ENCODE data around the gene FAM3D. TPM values are rescaled to one million over a fixed set of nuclear protein-coding genes. Genes with fewer than 3 reads are reported as not detected.
"Not testable (repeated sequence)": the region's sequence is repeated elsewhere in the genome, so short reads cannot be mapped to it uniquely, and the experiment has no call there.

The FAM3D gene
- total RNA-seq, 1 experiment from 2014 or later: not detected

DNA sequence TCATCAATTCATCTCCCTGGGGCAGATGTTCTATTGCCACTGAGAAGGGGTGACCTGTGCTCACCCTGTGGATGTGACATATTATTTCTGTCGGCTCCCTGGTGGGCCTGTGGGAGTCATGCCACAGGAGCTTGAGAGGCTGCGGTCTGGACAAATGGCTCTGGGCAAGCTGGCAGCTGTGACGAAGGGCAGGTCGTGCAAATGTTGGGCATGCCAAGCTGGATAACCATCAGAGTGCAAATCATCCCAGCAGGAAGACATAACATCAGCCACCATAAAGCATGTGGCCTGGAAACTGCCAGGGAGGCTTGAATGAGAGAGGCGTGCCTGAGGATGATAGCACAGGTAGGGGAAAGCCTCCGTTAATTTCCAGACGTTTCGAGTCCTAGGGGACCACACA is 45.3 kb upstream of the FAM3D start:
- Histone ChIP-seq H4K20me1 (ENCODE audit: low read length) (no peaks in the 10 kb centered on the region), H3K79me2 (ENCODE audit: low read length) (no peaks in the 10 kb centered on the region), H3K4me2 (ENCODE audit: low read length) (no peak overlapping the region), H3F3A (ENCODE audit: low read length, unreplicated experiment) (no peaks in the 10 kb centered on the region), H3K27ac (ENCODE audit: low read length) (no peak overlapping the region), H3K9me2 (replicated peaks; ENCODE audit: low read length) (no peaks in the 10 kb centered on the region), H3K9ac (ENCODE audit: low read length) (no peak overlapping the region), H3K36me3 (ENCODE audit: low read depth, low read length) (no peaks in the 10 kb centered on the region), H3K4me3 (ENCODE audit: low read length) (no peak overlapping the region), H3K27me3 (ENCODE audit: low read length) (no peaks in the 10 kb centered on the region), H2AFZ (ENCODE audit: low read length) (no peak overlapping the region), H3K4me1 (ENCODE audit: insufficient read depth, low read length) (no peaks in the 10 kb centered on the region), H3K9me3 (ENCODE audit: low read length) (no peaks in the 10 kb centered on the region)
- TF ChIP-seq, protein P1, sequence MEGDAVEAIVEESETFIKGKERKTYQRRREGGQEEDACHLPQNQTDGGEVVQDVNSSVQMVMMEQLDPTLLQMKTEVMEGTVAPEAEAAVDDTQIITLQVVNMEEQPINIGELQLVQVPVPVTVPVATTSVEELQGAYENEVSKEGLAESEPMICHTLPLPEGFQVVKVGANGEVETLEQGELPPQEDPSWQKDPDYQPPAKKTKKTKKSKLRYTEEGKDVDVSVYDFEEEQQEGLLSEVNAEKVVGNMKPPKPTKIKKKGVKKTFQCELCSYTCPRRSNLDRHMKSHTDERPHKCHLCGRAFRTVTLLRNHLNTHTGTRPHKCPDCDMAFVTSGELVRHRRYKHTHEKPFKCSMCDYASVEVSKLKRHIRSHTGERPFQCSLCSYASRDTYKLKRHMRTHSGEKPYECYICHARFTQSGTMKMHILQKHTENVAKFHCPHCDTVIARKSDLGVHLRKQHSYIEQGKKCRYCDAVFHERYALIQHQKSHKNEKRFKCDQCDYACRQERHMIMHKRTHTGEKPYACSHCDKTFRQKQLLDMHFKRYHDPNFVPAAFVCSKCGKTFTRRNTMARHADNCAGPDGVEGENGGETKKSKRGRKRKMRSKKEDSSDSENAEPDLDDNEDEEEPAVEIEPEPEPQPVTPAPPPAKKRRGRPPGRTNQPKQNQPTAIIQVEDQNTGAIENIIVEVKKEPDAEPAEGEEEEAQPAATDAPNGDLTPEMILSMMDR (conservative IDR thresholded peaks at IDR 0.05; ENCODE audit: low read depth, low read length): no peak
- TF ChIP-seq EZH2phosphoT487 (IDR thresholded peaks at IDR 0.05; ENCODE audit: borderline replicate concordance, low read length): no peak
- no peak for TF ChIP-seq EZH2 (IDR thresholded peaks at IDR 0.05; ENCODE audit: low read length, unreplicated experiment)
- ATAC-seq: no peak
- BruUV-seq (replicated peaks): no TSS peak
- DNase-seq: no peak
- ChIA-PET POLR2A (ENCODE audit: unreplicated experiment) (no interaction called here), CTCF (no interaction called here)
- intact Hi-C loops (cut with micrococcal nuclease): no loop called here

DNA sequence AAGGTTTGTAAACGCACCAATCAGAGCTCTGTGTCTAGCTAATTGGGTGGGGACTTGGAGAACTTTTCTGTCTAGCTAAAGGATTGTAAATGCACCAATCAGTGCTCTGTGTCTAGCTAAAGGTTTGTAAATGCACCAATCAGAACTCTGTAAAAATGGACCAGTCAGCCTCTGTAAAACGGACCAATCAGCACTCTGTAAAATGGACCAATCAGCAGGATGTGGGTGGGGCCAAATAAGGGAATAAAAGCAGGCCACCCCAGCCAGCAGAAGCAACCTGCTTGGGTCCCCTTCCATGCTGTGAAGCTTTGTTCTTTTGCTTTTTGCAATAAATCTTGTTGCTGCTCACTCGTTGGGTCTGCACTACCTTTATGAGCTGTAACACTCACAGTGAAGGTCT is 42.4 kb upstream of the FAM3D start:
- H3K9ac ChIP-seq (ENCODE audit: low read length); H2AFZ ChIP-seq (ENCODE audit: low read length); intact Hi-C loops (cut with micrococcal nuclease); ATAC-seq; H3K4me3 ChIP-seq (ENCODE audit: low read length); H3K79me2 ChIP-seq (ENCODE audit: low read length); H3K9me3 ChIP-seq (ENCODE audit: low read length); H3K36me3 ChIP-seq (ENCODE audit: low read depth, low read length); H3K27ac ChIP-seq (ENCODE audit: low read length); H3K27me3 ChIP-seq (ENCODE audit: low read length); CTCF ChIA-PET; H3K9me2 ChIP-seq (replicated peaks; ENCODE audit: low read length); H3F3A ChIP-seq (ENCODE audit: low read length, unreplicated experiment); H3K4me1 ChIP-seq (ENCODE audit: insufficient read depth, low read length); BruUV-seq (replicated peaks); H3K4me2 ChIP-seq (ENCODE audit: low read length); H4K20me1 ChIP-seq (ENCODE audit: low read length); POLR2A ChIA-PET (ENCODE audit: unreplicated experiment); DNase-seq: not testable (repeated sequence)

DNA sequence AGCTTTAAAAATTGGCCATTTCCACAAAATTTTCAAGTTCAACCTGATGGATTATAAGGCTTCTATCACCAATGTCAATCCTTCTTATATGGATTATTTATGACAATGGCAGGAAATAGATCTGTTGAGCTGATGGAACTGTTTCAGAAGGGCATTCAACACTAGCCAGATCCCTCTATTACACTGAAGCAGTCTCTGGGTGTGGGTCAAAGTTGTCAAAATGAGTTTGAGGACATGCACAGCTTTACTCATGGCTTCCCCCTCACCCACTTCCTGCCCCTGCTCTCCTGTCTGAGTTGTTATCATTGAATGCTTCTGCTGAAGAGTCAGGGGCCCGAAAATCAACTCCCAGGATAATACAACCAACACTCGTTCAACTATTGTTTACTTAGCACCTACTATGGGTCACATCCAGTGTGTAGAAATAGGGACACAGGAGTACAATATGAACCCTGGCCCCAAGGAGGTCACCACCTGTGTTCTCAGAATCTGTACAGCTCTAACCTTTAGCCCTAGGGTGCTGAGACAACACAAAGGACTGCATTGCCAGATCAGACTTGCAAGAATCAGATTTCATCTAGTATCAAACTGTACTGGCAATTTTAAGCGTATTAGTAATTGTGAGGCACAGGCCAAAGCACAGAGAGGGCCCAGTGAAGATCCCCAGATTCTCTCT is 41.7 kb upstream of the FAM3D start:
- POLR2A ChIA-PET (ENCODE audit: unreplicated experiment): no interaction called here

More for the DNA sequence above, 41.7 kb upstream of the FAM3D start:
- Histone ChIP-seq H3K79me2 (ENCODE audit: low read length) (no peaks in the 10 kb centered on the region), H3K9ac (ENCODE audit: low read length) (no peak overlapping the region), H3K36me3 (ENCODE audit: low read depth, low read length) (no peaks in the 10 kb centered on the region), H3K4me1 (ENCODE audit: insufficient read depth, low read length) (no peaks in the 10 kb centered on the region), H3K27me3 (ENCODE audit: low read length) (no peaks in the 10 kb centered on the region), H3K27ac (ENCODE audit: low read length) (no peak overlapping the region), H3K9me2 (replicated peaks; ENCODE audit: low read length) (no peaks in the 10 kb centered on the region), H3F3A (ENCODE audit: low read length, unreplicated experiment) (no peaks in the 10 kb centered on the region), H4K20me1 (ENCODE audit: low read length) (no peaks in the 10 kb centered on the region), H3K4me3 (ENCODE audit: low read length) (no peak overlapping the region), H3K4me2 (ENCODE audit: low read length) (no peak overlapping the region), H3K9me3 (ENCODE audit: low read length) (no peaks in the 10 kb centered on the region), H2AFZ (ENCODE audit: low read length) (no peak overlapping the region)
- no peak for ATAC-seq
- intact Hi-C loops (cut with micrococcal nuclease): no loop called here
- CTCF ChIA-PET: no interaction called here
- DNase-seq: no peak
- TF ChIP-seq, protein P1 (conservative IDR thresholded peaks at IDR 0.05; ENCODE audit: low read depth, low read length): no peak
- TF ChIP-seq EZH2 (IDR thresholded peaks at IDR 0.05; ENCODE audit: low read length, unreplicated experiment): no peak
- TF ChIP-seq EZH2phosphoT487 (IDR thresholded peaks at IDR 0.05; ENCODE audit: borderline replicate concordance, low read length): no peak
- no TSS peak for BruUV-seq (replicated peaks)
